ENCODE data around the gene CSNK2A1. TPM values are rescaled to one million over a fixed set of nuclear protein-coding genes. Genes with fewer than 3 reads are reported as not detected.
A peak's percentile ranks its signal among the peaks of the same experiment; 100 is the strongest.

The CSNK2A1 gene
- polyA plus RNA-seq, 10 donors: 84.1 to 135 (median 115) TPM

DNA sequence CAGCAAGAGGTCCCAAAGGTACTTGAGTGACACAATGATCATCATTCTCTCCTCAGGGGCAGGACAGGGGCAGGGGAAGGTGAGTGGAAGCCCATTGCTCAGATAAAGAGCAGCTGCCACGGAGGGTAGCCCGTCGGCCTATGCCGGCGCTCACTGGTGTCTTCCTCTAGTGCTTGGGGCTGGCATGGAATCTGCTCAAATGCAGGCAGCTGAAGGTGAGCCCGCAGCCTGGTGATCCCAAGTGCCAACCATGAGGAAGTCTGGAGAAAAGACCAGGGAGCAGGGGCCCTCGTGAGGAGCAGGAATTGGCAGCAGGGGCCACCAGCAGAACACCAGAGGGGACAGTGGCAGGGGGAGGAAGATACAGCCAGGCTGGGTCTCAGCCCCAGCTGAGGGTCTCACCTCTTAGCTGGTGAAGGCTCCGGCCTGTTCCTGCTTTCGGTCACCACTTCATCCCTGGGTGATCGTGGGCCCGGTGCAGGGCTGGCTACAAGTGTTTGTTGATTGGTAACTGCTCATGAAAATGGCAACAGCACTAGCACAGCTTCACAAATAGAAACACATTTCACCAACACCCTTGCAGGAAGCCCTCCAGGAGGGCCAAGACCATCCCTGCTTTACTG, 110.8 kb downstream of the CSNK2A1 start:
- DNase-seq: no peak

DNA sequence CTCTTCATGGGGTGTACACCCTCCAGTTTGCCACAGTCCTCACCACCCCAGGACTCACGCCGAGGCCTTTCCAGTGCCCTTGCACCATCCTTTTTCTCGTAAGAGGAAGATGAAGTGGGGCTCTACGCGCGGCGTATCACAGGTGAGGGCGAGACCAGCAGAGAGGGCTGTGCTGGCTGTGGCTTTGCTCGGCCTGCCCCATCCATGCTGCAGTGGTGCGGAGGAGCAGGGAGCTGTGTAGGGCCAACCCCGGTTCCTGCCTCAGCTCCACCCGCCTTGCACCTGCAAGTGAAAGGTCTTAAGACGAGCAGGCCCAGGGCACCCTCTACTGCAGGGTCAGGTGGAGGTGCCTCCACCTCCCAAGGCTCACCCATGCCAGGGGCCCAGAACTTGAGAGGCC, 111.4 kb downstream of the CSNK2A1 start:
- no peak for DNase-seq

DNA sequence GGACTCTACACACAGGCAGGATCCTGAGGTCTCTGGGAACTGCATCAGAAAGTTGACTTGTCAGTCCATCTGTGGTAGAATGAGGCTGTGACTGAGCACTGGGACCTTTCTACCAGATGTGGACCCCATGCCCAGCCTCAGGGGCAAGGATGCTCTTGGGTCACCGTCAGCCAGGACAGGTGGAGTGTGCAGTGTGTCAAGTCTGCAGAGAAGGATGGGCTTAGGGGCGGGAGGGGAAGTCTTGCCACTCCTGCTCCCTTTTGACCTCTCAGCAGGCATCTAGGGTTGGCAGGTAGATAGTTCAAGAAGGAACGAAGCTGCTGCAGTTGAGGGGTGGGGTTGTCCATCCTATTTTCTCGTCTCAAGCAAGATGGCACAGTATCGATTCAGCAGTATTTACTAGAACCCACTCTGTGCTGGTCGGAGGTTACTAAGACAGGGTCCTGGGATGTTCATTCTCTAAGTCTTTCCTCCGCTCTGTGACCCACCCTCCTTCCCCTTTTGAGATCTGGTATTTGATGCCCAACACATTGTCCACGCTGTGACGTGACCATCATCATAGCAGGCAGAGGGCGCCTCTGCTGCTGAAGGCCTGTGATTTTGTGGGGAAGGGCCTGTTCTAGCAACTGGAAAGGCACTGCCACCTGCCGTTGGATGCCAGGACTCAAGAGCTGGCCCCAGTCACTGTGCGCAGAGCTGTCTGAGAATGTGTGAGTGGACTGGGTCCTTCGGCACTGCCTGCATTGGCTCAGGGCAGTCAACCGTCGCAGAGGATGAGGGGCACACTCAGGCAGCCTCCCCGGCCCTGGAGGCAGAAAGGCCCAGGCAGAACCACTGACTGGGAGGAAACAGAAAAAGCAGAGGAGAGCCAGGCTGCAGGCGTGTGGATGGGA, 112.3 kb downstream of the CSNK2A1 start:
- peak in 2 of 3 donors; percentile 40 to 69 for DNase-seq

DNA sequence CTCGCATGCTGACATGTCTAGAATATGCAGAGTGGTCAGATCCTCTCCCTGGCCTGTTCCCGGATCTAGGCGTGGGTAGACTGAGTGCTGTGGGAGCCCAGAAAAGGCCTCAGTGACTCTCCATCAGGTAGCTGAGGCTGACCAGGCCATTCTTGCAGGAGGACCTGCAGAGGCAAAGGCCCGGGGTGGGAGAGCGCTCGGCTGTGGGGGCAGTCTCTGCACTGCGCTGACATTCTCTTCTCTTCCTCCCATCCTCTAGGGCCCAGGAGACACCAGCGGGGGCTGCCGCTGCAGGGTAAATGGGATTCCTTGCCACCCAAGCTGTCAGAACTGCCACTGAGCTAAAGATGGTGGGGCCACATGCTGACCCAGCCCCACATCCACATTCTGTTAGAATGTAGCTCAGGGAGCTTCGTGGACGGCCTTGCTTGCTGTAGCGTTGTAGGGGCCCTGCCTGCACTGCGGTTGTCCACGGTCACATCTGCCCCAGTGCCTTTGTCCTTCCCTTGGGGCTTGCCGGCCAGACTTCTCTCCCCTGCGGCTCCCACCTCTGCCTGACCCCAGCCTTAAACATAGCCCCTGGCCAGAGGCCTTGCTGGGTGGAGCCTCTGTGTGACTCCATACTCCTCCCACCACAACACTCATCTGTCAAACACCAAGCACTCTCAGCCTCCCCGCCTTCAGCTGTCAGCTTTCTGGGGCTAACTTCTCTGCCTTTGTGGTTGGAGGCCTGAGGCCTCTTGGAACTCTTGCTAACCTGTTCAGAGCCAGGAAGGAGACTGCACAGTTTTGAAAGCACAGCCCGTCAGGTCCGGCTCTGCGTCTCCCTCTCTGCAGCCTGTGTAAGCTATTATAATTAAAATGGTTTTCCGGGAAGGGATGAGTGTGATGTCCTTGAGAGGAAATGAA, 113.2 kb downstream of the CSNK2A1 start:
- no peak for DNase-seq

DNA sequence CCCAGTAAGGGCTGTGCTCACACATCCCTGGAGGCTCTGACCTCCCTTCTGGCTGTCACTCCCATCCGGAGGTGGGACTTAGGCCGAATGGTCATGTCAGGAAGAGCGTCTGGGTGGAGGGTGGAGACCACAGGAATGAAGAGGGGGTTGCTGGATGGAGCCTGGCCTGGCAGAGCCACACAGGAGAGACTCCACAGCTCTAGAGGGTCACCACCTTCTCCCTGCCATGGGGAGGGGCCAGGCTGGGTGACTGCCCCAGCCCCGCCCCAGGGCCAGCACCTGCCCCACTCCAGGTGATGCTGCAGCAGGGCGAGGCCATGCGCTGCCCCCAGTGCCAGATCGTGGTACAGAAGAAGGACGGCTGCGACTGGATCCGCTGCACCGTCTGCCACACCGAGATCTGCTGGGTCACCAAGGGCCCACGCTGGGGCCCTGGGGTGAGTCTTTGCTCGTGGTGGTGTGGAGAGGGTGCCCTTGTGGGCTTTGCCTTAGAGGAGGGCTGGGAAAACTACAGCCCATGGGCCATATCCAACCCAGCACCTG, 114.9 kb downstream of the CSNK2A1 start:
- no peak for DNase-seq

DNA sequence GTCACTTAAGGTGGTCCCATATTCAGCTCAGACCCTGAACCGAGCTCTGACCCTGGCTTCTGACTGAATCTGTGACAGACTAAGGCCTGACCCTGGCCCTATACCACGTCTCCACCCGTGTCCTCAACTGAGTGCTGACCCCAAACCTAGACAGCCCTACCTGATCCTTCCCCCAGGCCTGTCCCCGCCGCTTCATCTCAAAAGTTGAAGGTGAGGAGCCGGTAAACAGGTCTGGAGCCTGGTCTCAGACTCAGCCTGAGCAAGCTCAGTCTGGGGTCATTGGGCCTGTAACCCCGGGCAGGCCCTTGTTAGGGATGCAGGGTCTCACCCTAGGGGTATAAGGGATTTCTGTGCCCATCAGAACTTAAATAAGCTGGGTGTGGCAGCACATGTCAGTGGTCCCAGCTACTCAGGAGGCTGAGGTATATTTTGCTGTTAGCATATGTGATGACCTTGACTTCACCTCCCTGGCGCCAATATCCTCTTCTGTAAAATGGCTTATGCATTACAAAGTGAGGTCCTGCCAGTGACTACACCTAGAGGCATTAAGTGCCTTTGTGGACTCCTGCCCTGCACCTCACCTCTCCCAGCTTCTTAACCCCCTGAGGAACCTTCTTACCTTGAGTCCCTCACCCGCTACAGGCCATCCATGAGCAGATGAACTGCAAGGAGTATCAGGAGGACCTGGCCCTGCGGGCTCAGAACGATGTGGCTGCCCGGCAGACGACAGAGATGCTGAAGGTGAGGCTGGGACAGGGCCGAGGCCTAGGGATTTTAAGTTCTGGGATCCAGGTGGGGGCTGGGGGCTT, 115.5 kb downstream of the CSNK2A1 start:
- DNase-seq: no peak

DNA sequence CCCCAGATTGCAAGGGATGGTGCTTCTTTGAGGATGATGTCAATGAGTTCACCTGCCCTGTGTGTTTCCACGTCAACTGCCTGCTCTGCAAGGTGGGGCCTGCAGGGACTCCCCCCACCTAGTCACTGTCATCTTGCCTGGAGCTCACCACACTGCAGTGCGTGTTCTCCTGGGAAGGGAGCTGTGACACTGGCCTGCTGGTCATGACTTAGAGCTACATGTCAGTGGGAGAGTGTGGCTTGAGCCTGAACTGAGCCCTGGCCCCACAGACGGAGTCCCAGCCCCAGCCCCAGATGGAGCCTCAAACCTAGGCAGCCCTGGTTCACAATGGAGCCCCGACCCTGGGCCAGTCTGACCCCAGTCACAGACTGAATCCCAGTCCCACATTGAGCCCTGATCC, 116.2 kb downstream of the CSNK2A1 start:
- DNase-seq: no peak

DNA sequence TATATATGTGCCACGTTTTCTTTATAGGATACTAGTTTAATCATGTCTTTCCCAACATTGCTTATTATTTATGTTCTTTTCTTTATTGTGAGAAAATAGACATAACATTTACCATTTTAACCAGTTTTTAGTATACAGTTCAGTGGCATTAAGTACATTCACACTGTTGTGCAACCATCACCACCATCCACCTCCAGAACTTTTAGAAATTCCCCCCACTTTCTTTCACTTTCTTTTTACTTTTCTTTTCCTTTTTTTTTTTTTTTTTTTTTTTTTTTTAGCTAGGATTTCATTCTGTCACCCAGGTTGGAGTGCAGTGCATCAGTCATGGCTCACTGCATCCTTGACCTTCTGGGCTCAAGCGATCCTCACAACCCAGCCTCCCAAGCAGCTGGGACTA, 117.0 kb downstream of the CSNK2A1 start:
- no peak for DNase-seq

Other genes starting within 250 kb of the CSNK2A1 start
- 10 to 100 TPM; 24.6 to 40.1 (median 31.3) TPM for gene ZCCHC3, start 246.2 kb downstream of the CSNK2A1 start, polyA plus RNA-seq (ENCODE audit: insufficient read length in 10 of 10)
- 10 to 100 TPM; 16.5 to 24.1 (median 20.6) TPM for gene SOX12, start 218.2 kb downstream of the CSNK2A1 start, polyA plus RNA-seq (ENCODE audit: insufficient read length in 10 of 10)
- gene NRSN2, start 196.7 kb downstream of the CSNK2A1 start, polyA plus RNA-seq (ENCODE audit: insufficient read length in 10 of 10): 10 to 100 TPM; 23.9 to 31.9 (median 26.6) TPM
- 1 to 10 TPM; 2.9 to 5.8 (median 3.8) TPM for gene TRIB3, start 163.0 kb downstream of the CSNK2A1 start, polyA plus RNA-seq (ENCODE audit: insufficient read length in 10 of 10)
- gene RBCK1, start 135.5 kb downstream of the CSNK2A1 start, polyA plus RNA-seq (ENCODE audit: insufficient read length in 10 of 10): 10 to 100 TPM; 38.9 to 72.6 (median 50.2) TPM
- 10 to 100 TPM; 27.3 to 35.0 (median 29.8) TPM for gene TBC1D20, start 81.3 kb downstream of the CSNK2A1 start, polyA plus RNA-seq (ENCODE audit: insufficient read length in 10 of 10)
- 1 to 10 TPM; 2.8 to 5.3 (median 3.8) TPM for gene TCF15, start 66.5 kb upstream of the CSNK2A1 start, polyA plus RNA-seq (ENCODE audit: insufficient read length in 10 of 10)
- gene SRXN1, start 109.4 kb upstream of the CSNK2A1 start, polyA plus RNA-seq (ENCODE audit: insufficient read length in 10 of 10): 10 to 100 TPM in 4 of 10 donors, 1 to 10 TPM in 6; 6.8 to 11.7 (median 9.5) TPM
- under 1 TPM in 2 of 10 donors, not detected in 8; 0.04 to 0.18 TPM for gene SCRT2, start 132.0 kb upstream of the CSNK2A1 start, polyA plus RNA-seq (ENCODE audit: insufficient read length in 10 of 10)
- under 1 TPM; 0.16 to 0.63 (median 0.37) TPM for gene SLC52A3, start 224.7 kb upstream of the CSNK2A1 start, polyA plus RNA-seq (ENCODE audit: insufficient read length in 10 of 10)